HG03280 (cell line): ENCODE data around the gene IGF2BP2.
"Not testable (repeated sequence)": the region's sequence is repeated elsewhere in the genome, so short reads cannot be mapped to it uniquely, and the experiment has no call there.

ENCODE experiments used
- ATAC-seq: cut with Tn5 transposase; IDR thresholded peaks from one replicate; pipeline ENCODE4 v1.9.1; 2021; ENCODE audit warnings: mild to moderate bottlenecking, moderate library complexity; ENCODE audit not compliant: unreplicated experiment

IGF2BP2 gene

DNA sequence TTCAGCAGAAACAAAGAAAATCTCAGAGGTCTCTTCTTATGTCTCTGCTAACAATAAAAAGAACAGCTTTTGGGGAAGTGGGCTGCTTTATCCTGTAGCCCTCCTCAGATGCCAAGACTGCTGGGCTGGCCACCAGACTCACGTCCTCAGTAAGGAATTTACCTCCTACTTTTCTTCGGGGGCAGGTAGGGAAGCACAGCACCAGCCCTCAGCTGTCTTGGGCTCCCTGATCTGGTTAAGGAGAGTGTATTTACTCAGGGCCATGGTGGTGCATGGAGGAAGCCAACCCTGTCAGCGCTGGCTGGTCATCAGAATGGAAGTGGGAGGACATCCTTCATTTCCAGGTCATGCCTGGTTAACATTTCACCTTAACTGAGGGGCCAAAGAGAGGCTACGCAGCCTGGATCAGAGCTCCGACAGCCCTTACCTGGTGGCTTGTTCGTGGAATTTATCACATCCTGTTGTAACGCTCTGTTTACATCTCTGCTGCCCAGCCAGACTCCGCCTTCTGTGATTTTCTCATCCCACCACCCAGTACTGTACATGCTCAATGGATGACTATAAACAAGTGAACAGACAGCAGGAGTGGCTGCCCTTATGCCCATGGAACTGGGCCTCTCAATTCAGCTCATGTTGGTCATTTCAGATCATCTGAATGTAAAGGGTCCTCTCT lies 108.3 kb downstream of the IGF2BP2 start:
- ATAC-seq = no peak

DNA sequence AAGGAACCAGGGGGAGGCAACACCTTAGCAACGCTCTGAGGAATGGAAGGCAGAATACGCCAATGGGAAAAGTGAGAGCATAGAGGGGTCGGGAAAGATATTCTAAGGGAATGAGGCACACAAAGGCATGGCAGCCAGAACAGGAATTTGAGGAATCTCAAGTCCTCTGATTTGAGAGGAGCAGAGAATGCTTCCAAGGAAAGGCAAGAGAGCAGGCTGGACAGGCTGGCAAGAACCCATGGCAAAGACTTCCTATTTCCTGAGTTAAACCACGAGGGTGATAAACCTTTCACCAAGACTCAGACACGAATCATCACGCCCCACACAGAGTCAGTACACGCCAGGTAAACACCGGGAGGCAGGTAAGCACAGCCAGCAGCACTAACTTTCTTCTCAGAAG lies 109.8 kb downstream of the IGF2BP2 start:
- no peak for ATAC-seq

- no peak for ATAC-seq
Measured at GRCh38 chr3:185714085-185714484, 110.8 kb downstream of the IGF2BP2 start.

DNA sequence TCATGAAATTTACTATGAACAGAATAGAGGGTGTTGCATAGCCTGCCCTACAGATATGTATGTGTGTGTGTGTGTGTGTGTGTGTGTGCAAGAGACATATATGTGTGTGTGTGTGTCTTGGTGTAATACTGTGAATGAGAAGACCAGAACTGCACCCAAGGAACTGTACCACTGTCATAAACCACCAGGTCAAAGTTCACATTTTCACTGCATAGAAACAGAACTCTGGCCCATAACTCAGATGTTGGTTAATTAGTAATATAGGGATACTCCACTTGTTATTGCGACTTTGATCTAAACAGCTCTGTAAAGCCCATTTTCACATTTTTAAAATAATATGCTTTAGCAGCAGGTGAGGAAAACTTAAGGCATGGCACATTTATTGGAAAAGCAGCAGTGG lies 111.8 kb downstream of the IGF2BP2 start:
- no peak for ATAC-seq

DNA sequence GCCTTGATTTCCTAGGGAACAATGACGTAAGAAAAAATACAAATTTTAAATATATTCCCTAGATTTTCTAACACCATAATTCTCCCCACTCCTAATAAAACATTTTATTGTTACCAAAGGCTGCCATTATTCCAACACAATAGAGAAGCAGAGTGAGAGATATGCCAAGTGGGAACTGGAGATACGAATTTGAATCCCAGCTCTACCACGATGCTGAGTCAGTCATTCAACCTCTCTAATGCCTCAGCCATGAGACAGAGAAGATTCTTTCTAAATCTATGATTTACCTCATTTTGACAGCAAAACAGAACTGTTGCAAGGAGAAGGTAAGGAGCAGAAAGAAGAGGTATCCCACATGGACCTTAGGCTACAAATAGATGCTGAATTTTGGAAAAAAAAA lies 112.5 kb downstream of the IGF2BP2 start:
- ATAC-seq = no peak

- ATAC-seq = no peak
Measured at GRCh38 chr3:185711255-185711870, 113.5 kb downstream of the IGF2BP2 start.

- no peak for ATAC-seq
Measured at GRCh38 chr3:185709251-185709955, 115.4 kb downstream of the IGF2BP2 start.

DNA sequence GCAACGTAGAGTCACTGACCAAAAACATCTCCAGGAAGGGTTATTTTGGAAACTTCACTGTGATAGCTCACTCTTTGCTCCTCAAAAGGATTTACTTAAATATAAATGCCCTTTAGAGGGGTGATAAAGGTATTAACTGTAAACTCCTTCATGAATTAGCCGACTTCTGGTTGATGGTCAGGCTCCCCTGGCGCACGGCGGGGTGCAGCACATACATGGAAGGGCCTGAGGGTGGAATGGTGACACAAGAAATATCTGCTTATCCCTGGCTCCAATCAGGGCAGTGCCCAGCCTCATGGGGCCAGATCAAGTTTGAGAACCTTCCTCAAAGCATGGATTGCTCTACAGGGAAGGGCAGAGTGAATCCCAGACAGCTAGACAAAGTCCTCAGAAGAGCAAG lies 116.5 kb downstream of the IGF2BP2 start:
- no peak for ATAC-seq

DNA sequence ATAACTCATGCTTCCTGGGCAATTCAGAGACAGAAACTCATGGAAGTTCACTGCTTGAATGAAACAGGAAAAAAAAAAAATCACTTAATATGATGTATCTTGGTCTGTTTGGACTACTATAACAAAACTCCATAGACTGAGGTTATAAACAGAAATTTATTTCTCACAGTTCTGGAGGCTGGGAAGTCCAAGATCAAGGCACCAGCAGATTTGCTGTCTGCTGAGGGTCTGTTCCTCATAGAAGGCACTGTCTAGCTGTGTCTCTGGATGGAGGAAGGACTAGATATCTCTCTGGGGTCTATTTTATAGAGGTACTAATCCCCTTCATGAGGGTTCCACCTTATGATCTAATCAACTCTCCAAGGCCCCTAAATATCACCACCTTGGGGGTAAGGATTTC lies 119.3 kb downstream of the IGF2BP2 start:
- ATAC-seq = no peak

DNA sequence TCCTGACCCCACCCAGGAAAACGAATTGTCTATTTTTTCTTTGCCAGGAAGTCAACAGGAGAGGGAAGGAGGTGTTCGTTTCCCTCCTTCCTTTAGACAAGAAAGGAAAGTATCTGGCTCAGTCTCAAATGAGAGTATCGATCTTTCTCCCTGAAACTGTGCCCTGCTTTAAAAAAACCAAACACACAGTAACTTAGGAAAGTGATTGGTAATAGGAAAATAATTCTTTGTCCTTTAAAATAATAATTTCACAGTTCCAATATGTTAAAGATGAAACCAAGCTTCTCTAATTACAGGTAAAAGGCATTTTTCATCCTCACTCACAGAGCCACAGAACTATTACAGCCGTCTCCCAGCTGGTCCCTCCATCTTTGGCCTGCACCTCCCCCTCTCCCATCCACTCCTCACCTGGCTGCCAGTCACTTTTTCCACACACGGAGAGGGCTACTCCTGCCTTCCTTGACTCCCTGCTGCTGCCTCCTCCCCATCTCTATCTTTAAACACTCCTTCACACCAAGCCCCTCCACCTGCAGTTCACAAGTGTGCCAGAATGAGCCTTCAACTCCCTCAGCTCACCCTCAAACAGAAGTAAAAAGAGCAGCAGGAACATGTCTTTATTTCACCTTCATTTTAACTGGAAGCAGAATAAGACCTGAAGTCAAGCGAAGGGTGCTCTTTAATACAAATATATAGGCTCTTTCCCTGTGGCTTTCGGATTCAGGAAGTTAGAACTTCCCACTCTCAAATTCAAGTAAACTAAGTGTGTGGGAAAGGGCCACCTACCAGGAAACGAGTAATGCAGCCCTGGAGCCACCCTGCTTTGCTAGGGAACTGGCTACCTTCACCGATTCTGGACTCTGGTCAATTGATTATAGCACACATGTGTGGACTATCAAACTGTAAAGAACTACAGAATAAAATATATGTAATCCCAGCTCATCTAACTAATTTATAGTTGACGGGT lies 122.3 kb downstream of the IGF2BP2 start:
- no peak for ATAC-seq

DNA sequence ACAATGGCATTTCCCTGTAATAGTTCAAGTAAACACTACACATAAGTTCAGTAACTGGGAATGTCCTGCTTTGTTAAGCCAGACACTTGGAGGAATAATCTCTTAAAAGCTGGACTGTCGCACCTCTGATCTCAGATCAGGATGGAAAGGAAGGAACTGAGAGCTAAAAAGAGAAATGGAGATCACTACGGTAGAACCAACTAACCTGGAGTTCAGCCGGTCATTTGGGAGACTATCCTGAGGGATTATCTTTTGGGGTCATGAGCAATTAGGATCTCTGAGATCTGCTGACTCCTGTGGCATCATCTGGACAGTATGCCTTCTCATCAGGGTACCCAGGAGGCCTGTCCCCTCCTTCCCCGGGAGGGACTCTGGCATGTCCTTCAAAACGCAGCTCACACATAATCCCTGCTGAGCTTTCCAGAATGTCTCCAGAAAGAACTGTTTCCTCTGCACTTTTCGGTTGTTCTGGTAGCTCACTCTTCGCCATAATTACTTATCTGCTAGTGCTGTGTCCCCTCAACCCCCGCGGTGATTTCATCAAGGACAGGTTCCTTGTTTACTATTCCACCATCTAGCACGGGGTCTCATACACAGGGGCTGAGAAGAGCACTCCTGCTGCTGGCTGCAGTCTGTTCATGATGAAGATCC lies 123.1 kb downstream of the IGF2BP2 start:
- ATAC-seq = no peak

DNA sequence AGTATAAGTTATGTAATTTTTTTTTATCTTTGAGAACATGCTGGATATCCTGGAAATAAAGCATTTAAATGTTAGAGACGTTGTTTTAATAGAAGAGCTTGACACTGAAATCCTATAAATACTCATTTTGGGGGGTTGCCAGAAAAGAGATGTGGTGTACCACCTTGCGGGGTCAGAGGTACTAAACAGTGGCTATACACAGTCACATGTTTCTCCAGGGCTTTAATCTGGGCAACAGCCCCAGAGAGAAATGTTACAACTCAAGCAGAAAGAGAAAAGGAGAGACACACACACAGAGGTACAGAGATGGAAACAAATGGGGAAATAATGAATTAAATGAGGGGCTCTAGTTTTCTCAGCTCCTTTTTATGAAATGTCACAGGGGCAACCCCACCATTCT lies 124.9 kb downstream of the IGF2BP2 start:
- ATAC-seq = no peak

GRCh38 chr3:185697228-185697627 lies 127.6 kb downstream of the IGF2BP2 start:
- ATAC-seq = not testable (repeated sequence)

GRCh38 chr3:185696039-185696438 lies 128.8 kb downstream of the IGF2BP2 start:
- ATAC-seq = no peak

- ATAC-seq = no peak
Measured at GRCh38 chr3:185693985-185694653, 130.7 kb downstream of the IGF2BP2 start.

GRCh38 chr3:185691622-185692021 lies 133.2 kb downstream of the IGF2BP2 start:
- ATAC-seq = no peak

DNA sequence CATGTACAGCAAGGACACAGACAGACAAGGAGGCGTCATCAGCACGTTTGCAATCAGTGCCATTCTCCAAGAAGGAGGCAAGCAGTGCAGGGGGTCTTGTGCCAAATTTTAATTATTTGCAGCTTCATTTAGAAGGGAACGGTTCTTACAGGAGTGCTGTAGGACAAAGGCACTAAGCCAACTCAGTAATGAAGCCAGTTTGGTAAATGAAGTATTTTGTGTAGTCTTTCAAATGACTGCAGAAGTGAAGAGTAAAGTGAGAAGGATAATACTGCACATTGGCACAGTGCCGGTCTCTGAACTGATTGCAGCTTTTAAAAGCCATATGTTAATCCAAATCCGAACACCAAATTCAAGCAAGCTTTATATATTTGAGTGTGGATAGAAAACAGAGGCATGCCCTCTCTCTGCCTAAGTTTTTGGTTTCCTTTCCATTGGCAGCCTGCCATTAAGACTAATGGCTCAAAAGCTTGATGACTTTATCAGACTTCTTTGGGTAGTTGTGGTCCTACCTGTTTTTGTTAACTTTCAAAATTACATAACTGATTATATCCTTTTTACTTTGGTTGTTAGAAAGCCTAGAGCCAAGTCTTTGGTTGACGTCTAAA lies 137.5 kb downstream of the IGF2BP2 start:
- ATAC-seq = no peak

GRCh38 chr3:185685231-185686035 lies 139.4 kb downstream of the IGF2BP2 start:
- no peak for ATAC-seq

- no peak for ATAC-seq
Measured at GRCh38 chr3:185680231-185680630, 144.6 kb downstream of the IGF2BP2 start.
